BE2C (cell line): ENCODE measurements around the gene HCAR1.
"Not testable (repeated sequence)": the region's sequence is repeated elsewhere in the genome, so short reads cannot be mapped to it uniquely, and the experiment has no call there.

ENCODE experiments used
- DNase-seq: peaks from one replicate; pipeline ENCODE4 v3.0.0-alpha.2; 2020
- H3K27me3 ChIP-seq: fragments of 250-450 bp; sonication (Bioruptor Pico); 2 replicates; pipeline ENCODE4 v1.5.1; 2020; ENCODE audit warnings: mild to moderate bottlenecking
- H3K36me3 ChIP-seq: fragments of 250-450 bp; sonication (Bioruptor Pico); 2 replicates; pipeline ENCODE4 v1.5.1; 2020; ENCODE audit warnings: mild to moderate bottlenecking
- H3K4me1 ChIP-seq: fragments of 250-450 bp; sonication (Bioruptor Pico); 2 replicates; pipeline ENCODE4 v1.5.1; 2020
- H3K4me3 ChIP-seq: 2 replicates; pipeline ENCODE4 v1.5.1; 2011; ENCODE audit warnings: low read depth, low read length
- H3K9me3 ChIP-seq: fragments of 250-450 bp; sonication (Bioruptor Pico); 2 replicates; pipeline ENCODE4 v1.5.1; 2020
- CTCF ChIP-seq: IDR thresholded peaks from 2 replicates; pipeline ENCODE4 v1.5.1; 2012; ENCODE audit warnings: mild to moderate bottlenecking, low read depth, low read length

The HCAR1 gene

GRCh38 chr12:122722387-122722786 lies 8.3 kb downstream of the HCAR1 start:
- no peak overlapping the region for H3K4me3 ChIP-seq
- H3K9me3 ChIP-seq = no peaks in the 10 kb centered on the region
- H3K27me3 ChIP-seq = no peaks in the 10 kb centered on the region
- no peaks in the 10 kb centered on the region for H3K36me3 ChIP-seq
- no peak for TF ChIP-seq CTCF
- no peaks in the 10 kb centered on the region for H3K4me1 ChIP-seq
- DNase-seq = no peak

DNA sequence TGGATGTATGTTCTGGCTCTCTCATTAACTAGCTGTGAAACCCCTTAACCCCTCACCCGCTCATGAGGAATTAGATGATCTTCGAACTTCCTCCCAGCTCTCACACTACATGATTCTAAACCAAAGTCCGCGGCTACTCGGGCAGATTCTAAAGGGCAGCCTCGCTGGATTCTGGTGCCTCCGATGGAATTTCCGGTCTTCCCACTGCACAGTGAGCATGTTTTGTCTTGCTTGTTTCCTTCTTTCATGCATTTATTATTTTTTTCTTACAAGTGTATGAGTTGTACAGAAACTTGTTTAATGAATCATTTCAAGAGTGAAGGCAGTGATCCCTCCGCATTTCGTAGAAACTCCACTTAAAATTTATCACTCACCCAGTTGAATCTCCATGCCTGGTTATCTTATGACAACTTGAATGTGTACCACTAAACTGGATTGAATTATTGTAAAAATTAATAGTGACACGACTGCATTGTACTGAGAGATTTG lies 9.5 kb downstream of the HCAR1 start:
- Histone ChIP-seq H3K4me3 (no peak overlapping the region), H3K9me3 (no peaks in the 10 kb centered on the region), H3K27me3 (no peaks in the 10 kb centered on the region), H3K4me1 (no peaks in the 10 kb centered on the region), H3K36me3 (no peaks in the 10 kb centered on the region)
- DNase-seq = no peak
- no peak for TF ChIP-seq CTCF

DNA sequence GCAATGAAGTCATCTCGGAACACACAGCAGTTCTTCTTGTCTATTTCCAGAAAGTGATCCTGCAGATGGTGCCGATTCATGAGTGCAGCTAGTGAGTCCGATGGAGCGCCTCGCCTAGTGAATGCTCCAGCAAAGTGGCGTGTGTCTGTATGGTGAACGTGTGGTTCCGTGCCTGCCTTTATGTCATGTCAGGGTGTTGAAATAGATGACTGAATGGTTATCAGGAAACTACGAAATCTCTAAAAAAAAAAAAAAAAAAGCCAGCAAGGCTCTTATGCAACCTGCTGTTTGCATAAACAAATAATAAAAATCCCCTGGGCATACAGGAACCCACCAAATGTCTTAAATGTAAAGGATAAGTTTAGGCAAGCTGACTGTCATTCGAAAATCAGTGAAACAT lies 14.0 kb downstream of the HCAR1 start, which contains the start of gene HCAR3:
TSS of gene HCAR3 (minus strand) at position 154 of the 400 bp plus-strand sequence. CDS start at position 80, 74 bp downstream.
- not testable (repeated sequence) for DNase-seq, H3K36me3 ChIP-seq, H3K4me1 ChIP-seq, H3K9me3 ChIP-seq, H3K27me3 ChIP-seq, H3K4me3 ChIP-seq

- not testable (repeated sequence) for H3K9me3 ChIP-seq, H3K4me1 ChIP-seq, H3K27me3 ChIP-seq, H3K36me3 ChIP-seq, H3K4me3 ChIP-seq, DNase-seq
Measured at GRCh38 chr12:122715211-122715610, 15.4 kb downstream of the HCAR1 start.

- not testable (repeated sequence) for H3K27me3 ChIP-seq, H3K4me1 ChIP-seq, DNase-seq, H3K9me3 ChIP-seq, H3K4me3 ChIP-seq, H3K36me3 ChIP-seq
Measured at GRCh38 chr12:122713491-122714188, 17.0 kb downstream of the HCAR1 start.

- not testable (repeated sequence) for H3K4me1 ChIP-seq, DNase-seq, H3K4me3 ChIP-seq, H3K27me3 ChIP-seq, H3K36me3 ChIP-seq, H3K9me3 ChIP-seq
Measured at GRCh38 chr12:122711266-122711665, 19.4 kb downstream of the HCAR1 start.

DNA sequence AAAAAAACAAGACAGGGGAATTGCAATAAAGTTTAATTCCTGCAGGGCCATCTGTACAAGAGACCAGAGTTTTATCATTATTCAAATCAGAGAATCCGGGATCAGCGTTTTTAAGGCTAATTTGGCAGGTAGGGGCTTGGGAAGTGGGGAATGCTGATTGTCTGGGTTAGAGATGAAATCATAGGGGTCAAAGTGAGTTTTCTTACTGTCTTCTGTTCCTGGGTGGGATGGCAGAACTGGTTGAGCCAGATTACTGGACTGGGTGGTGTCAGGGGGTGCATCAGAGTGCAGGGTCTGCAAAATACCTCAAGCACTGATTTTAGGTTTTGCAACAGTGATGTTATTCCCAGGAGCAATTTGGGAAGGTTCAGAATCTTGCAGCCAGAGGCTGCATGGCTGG lies 20.3 kb downstream of the HCAR1 start:
- not testable (repeated sequence) for DNase-seq, H3K4me1 ChIP-seq, H3K9me3 ChIP-seq, H3K36me3 ChIP-seq, H3K27me3 ChIP-seq, H3K4me3 ChIP-seq

- not testable (repeated sequence) for H3K4me3 ChIP-seq, H3K36me3 ChIP-seq, DNase-seq, H3K9me3 ChIP-seq, H3K27me3 ChIP-seq, H3K4me1 ChIP-seq
Measured at GRCh38 chr12:122709287-122709686, 21.4 kb downstream of the HCAR1 start.

DNA sequence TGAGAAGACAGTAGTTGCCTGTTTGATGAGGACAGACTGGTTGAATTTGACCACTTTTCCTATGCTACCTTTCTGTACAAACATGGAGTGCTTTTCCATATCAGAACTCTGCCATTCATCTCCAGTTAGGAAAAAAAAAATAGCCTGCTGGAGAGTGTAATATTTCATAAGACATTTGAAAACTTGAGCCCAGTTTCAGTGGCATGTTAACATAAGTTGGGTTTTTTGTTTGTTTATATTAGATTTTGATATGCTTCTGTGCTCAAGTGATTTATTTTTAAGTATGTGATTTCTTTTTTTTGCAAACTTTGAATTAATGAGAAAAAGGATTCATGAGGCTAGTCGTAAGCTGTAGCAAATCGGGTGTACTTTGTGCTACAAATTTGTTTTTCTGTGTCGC lies 26.8 kb downstream of the HCAR1 start:
- H3K4me1 ChIP-seq, H3K4me3 ChIP-seq, H3K27me3 ChIP-seq, DNase-seq, H3K36me3 ChIP-seq, H3K9me3 ChIP-seq: not testable (repeated sequence)

DNA sequence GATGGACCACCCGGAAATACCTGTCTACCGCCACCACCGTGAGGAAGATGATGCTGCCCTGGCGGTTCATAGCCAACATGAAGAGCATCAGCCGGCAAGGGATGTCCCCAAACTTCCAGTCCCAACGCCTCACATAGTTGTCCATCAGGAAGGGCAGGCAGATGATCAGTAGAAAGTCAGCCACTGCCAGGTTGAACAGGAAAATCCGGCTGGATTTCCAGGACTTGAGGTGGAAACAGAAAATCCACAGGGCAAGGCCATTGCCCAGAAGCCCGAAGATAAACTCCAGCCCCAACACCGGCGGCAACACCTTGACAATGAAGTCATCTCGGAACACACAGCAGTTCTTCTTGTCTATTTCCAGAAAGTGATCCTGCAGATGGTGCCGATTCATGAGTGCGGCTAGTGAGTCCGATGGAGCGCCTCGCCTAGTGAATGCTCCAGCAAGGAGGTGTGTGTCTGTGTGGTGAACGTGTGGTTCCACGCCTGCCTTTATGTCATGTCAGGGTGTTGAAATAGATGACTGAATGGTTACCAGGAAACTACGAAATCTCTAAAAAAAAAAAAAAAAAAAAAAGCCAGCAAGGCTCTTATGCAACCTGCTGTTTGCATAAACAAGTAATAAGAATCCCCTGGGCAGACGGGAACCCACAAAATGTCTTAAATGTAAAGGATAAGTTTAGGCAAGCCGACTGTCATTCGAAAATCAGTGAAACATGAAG lies 27.6 kb downstream of the HCAR1 start, which contains the start of gene HCAR2:
TSS of gene HCAR2 (minus strand) at position 468 of the 722 bp plus-strand sequence. CDS start at position 394, 74 bp downstream.
- H3K4me3 ChIP-seq, H3K9me3 ChIP-seq, H3K27me3 ChIP-seq, H3K36me3 ChIP-seq, DNase-seq, H3K4me1 ChIP-seq: not testable (repeated sequence)

GRCh38 chr12:122701481-122701880 lies 29.2 kb downstream of the HCAR1 start:
- not testable (repeated sequence) for DNase-seq, H3K9me3 ChIP-seq, H3K36me3 ChIP-seq, H3K4me1 ChIP-seq, H3K27me3 ChIP-seq, H3K4me3 ChIP-seq

- H3K9me3 ChIP-seq, H3K27me3 ChIP-seq, DNase-seq, H3K36me3 ChIP-seq, H3K4me1 ChIP-seq, H3K4me3 ChIP-seq: not testable (repeated sequence)
Measured at GRCh38 chr12:122700038-122700710, 30.5 kb downstream of the HCAR1 start.

DNA sequence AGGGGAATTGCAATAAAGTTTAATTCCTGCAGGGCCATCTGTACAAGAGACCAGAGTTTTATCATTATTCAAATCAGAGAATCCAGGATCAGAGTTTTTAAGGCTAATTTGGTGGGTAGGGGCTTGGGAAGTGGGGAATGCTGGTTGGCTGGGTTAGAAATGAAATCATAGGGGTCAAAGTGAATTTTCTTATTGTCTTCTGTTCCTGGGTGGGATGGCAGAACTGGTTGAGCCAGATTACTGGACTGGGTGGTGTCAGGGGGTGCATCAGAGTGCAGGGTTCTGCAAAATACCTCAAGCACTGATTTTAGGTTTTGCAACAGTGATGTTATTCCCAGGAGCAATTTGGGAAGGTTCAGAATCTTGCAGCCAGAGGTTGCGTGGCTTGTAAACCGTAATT lies 33.7 kb downstream of the HCAR1 start:
- DNase-seq, H3K4me1 ChIP-seq, H3K9me3 ChIP-seq, H3K27me3 ChIP-seq, H3K4me3 ChIP-seq, H3K36me3 ChIP-seq: not testable (repeated sequence)
